ENCODE measurements around the gene TMEM212. TPM values are rescaled to one million over a fixed set of nuclear protein-coding genes. Genes with fewer than 3 reads are reported as not detected.

Gene TMEM212
- total and polyA plus RNA-seq, 2 of the 13 experiments (the other 11 are each of a cell fraction or from before 2014, with no cell fraction given) = not detected

DNA sequence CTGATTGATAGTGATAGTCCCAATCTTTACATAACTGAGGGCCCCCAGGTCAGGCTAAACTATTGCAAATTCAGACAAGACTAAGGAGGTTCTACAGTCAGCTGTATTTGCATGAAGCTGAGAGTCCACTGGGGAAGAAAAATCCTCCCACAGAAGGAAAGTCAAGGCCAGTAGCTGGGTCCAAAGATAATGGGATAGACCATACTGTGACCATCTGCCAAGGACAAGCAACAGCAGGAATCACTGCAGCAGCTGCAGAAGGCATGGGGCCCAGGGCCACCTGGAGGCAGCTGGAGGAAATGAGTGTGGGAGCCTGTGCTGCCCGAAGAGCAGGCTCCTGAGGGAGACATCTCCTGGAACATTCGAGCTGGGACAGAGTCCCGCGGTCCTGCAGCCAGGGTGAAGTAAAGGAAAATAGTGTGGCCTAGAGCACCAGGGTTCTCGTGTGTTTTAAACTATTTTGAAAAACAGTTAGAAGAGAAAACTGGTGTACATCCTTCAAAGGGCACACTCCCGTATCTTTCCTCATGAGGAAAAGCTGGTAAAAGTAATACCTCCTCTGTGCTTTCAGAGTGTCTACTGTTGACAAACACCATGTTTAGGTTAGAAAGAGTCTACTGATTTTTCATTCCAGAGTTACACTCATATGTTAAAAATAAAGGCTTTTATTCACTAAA is 13.2 kb upstream of the TMEM212 start (continued):
- TF ChIP-seq, protein P1, sequence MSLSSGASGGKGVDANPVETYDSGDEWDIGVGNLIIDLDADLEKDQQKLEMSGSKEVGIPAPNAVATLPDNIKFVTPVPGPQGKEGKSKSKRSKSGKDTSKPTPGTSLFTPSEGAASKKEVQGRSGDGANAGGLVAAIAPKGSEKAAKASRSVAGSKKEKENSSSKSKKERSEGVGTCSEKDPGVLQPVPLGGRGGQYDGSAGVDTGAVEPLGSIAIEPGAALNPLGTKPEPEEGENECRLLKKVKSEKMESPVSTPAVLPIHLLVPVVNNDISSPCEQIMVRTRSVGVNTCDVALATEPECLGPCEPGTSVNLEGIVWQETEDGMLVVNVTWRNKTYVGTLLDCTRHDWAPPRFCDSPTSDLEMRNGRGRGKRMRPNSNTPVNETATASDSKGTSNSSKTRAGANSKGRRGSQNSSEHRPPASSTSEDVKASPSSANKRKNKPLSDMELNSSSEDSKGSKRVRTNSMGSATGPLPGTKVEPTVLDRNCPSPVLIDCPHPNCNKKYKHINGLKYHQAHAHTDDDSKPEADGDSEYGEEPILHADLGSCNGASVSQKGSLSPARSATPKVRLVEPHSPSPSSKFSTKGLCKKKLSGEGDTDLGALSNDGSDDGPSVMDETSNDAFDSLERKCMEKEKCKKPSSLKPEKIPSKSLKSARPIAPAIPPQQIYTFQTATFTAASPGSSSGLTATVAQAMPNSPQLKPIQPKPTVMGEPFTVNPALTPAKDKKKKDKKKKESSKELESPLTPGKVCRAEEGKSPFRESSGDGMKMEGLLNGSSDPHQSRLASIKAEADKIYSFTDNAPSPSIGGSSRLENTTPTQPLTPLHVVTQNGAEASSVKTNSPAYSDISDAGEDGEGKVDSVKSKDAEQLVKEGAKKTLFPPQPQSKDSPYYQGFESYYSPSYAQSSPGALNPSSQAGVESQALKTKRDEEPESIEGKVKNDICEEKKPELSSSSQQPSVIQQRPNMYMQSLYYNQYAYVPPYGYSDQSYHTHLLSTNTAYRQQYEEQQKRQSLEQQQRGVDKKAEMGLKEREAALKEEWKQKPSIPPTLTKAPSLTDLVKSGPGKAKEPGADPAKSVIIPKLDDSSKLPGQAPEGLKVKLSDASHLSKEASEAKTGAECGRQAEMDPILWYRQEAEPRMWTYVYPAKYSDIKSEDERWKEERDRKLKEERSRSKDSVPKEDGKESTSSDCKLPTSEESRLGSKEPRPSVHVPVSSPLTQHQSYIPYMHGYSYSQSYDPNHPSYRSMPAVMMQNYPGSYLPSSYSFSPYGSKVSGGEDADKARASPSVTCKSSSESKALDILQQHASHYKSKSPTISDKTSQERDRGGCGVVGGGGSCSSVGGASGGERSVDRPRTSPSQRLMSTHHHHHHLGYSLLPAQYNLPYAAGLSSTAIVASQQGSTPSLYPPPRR (CRISPR knock-in tag; IDR thresholded peaks at IDR 0.05; ENCODE audit: borderline replicate concordance) = peak; percentile 38; the same call in 1 of the 2 replicates
- TF ChIP-seq KLF16 (CRISPR knock-in tag; IDR thresholded peaks at IDR 0.05) = peak in 1 of 2 experiments; percentile 67; a peak in 1 of 4 replicates
- no peak for TF ChIP-seq TBL1XR1 (IDR thresholded peaks at IDR 0.05; ENCODE audit: borderline replicate concordance, low read length, partially characterized antibody)
- no peak for TF ChIP-seq U2AF1 (optimal IDR thresholded peaks at IDR 0.05; ENCODE audit: low read depth, low read length)
- TF ChIP-seq IRF2 (CRISPR knock-in tag; IDR thresholded peaks at IDR 0.05) = peak; percentile 79
- peak; percentile 13; the same call in 1 of the 2 replicates for TF ChIP-seq ZNF652 (CRISPR knock-in tag; IDR thresholded peaks at IDR 0.05; ENCODE audit: borderline replicate concordance, low read depth)
- TF ChIP-seq, protein P2, sequence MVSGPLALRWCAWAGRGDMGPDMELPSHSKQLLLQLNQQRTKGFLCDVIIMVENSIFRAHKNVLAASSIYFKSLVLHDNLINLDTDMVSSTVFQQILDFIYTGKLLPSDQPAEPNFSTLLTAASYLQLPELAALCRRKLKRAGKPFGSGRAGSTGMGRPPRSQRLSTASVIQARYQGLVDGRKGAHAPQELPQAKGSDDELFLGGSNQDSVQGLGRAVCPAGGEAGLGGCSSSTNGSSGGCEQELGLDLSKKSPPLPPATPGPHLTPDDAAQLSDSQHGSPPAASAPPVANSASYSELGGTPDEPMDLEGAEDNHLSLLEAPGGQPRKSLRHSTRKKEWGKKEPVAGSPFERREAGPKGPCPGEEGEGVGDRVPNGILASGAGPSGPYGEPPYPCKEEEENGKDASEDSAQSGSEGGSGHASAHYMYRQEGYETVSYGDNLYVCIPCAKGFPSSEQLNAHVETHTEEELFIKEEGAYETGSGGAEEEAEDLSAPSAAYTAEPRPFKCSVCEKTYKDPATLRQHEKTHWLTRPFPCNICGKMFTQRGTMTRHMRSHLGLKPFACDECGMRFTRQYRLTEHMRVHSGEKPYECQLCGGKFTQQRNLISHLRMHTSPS (CRISPR knock-in tag; IDR thresholded peaks at IDR 0.05; ENCODE audit: low read depth) = no peak
- no peak for TF ChIP-seq ZNF670 (CRISPR knock-in tag; IDR thresholded peaks at IDR 0.05; ENCODE audit: borderline replicate concordance)
- peak; percentile 89 for TF ChIP-seq HDAC2 (CRISPR knock-in tag; IDR thresholded peaks at IDR 0.05)
- peak; percentile 96; the same call in 1 of the 2 replicates for TF ChIP-seq CBX5 (CRISPR knock-in tag; IDR thresholded peaks at IDR 0.05; ENCODE audit: borderline replicate concordance)
- peak; percentile 22; the same call in 1 of the 2 replicates for TF ChIP-seq SP5 (CRISPR knock-in tag; IDR thresholded peaks at IDR 0.05; ENCODE audit: borderline replicate concordance, low read depth)
- TF ChIP-seq ZNF776 (CRISPR knock-in tag; IDR thresholded peaks at IDR 0.05) = no peak
- peak; percentile 75; the same call in 1 of the 2 replicates for TF ChIP-seq ZNF350 (CRISPR knock-in tag; IDR thresholded peaks at IDR 0.05; ENCODE audit: borderline replicate concordance, low read depth)
- TF ChIP-seq, protein P3, sequence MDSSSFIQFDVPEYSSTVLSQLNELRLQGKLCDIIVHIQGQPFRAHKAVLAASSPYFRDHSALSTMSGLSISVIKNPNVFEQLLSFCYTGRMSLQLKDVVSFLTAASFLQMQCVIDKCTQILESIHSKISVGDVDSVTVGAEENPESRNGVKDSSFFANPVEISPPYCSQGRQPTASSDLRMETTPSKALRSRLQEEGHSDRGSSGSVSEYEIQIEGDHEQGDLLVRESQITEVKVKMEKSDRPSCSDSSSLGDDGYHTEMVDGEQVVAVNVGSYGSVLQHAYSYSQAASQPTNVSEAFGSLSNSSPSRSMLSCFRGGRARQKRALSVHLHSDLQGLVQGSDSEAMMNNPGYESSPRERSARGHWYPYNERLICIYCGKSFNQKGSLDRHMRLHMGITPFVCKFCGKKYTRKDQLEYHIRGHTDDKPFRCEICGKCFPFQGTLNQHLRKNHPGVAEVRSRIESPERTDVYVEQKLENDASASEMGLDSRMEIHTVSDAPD (CRISPR knock-in tag; IDR thresholded peaks at IDR 0.05) = 0 out of 2 replicates have a peak, but pooled peaks have one; percentile 19
- 0 out of 2 replicates have a peak, but pooled peaks have one; percentile 66 for TF ChIP-seq NFKBIZ (CRISPR knock-in tag; IDR thresholded peaks at IDR 0.05)
- TF ChIP-seq, protein P4, sequence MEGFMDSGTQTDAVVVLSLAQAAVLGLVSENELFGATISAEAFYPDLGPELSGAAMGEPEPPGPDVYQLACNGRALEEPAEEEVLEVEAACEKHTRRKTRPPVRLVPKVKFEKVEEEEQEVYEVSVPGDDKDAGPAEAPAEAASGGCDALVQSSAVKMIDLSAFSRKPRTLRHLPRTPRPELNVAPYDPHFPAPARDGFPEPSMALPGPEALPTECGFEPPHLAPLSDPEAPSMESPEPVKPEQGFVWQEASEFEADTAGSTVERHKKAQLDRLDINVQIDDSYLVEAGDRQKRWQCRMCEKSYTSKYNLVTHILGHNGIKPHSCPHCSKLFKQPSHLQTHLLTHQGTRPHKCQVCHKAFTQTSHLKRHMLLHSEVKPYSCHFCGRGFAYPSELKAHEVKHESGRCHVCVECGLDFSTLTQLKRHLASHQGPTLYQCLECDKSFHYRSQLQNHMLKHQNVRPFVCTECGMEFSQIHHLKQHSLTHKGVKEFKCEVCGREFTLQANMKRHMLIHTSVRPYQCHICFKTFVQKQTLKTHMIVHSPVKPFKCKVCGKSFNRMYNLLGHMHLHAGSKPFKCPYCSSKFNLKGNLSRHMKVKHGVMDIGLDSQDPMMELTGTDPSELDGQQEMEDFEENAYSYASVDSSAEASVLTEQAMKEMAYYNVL (CRISPR knock-in tag; IDR thresholded peaks at IDR 0.05; ENCODE audit: borderline replicate concordance) = peak; percentile 56; the same call in 1 of the 2 replicates
- peak; percentile 85; the same call in 1 of the 2 replicates for TF ChIP-seq KDM4B (CRISPR knock-in tag; IDR thresholded peaks at IDR 0.05)
- TF ChIP-seq POGZ (CRISPR knock-in tag; IDR thresholded peaks at IDR 0.05) = peak; percentile 82
- TF ChIP-seq ZNF225 (CRISPR knock-in tag; IDR thresholded peaks at IDR 0.05) = 0 out of 2 replicates have a peak, but pooled peaks have one; percentile 41

Data from HepG2 (cell line).